ENCODE measurements around the gene KSR2. TPM values are rescaled to one million over a fixed set of nuclear protein-coding genes. Genes with fewer than 3 reads are reported as not detected.
A peak's percentile ranks its signal among the peaks of the same experiment; 100 is the strongest.
"Not testable (repeated sequence)": the region's sequence is repeated elsewhere in the genome, so short reads cannot be mapped to it uniquely, and the experiment has no call there.

Gene KSR2
- polyA plus RNA-seq, 3 donors from 2014 or later: not detected

- Mint-ChIP-seq H3K4me1 (peaks cover 2 to 5% of the 10 kb centered on the region in 2 donors), H3K36me3 (no peaks in the 10 kb centered on the region), H3K9me3 (no peaks in the 10 kb centered on the region), H3K27ac (no peak overlapping the region), H3K27me3 (ENCODE audit: low read depth in 3 of 3) (peaks cover 2 to 9% (median 5%) of the 10 kb centered on the region in 3 donors), H3K4me3 (no peak overlapping the region)
- peak in 1 of 3 donors; percentile 2 for DNase-seq
These were observed 92.9 kb downstream of the KSR2 start for GRCh38 chr12:117875744-117876435.

- H3K27ac Mint-ChIP-seq: no peak overlapping the region
- H3K9me3 Mint-ChIP-seq: no peaks in the 10 kb centered on the region
- H3K36me3 Mint-ChIP-seq: no peaks in the 10 kb centered on the region
- peaks cover 2 to 9% (median 3%) of the 10 kb centered on the region in 3 donors for H3K27me3 Mint-ChIP-seq (ENCODE audit: low read depth in 3 of 3)
- DNase-seq: peak in 2 of 3 donors; percentile 14 to 32
- H3K4me3 Mint-ChIP-seq: no peak overlapping the region
- peaks cover 2 to 5% of the 10 kb centered on the region in 2 donors for H3K4me1 Mint-ChIP-seq
These were observed 93.9 kb downstream of the KSR2 start for GRCh38 chr12:117874842-117875434.

- H3K36me3 Mint-ChIP-seq; DNase-seq; H3K4me3 Mint-ChIP-seq; H3K9me3 Mint-ChIP-seq; H3K27ac Mint-ChIP-seq; H3K27me3 Mint-ChIP-seq (ENCODE audit: low read depth in 3 of 3); H3K4me1 Mint-ChIP-seq: not testable (repeated sequence)
These were observed 94.6 kb downstream of the KSR2 start for GRCh38 chr12:117874198-117874597.

GRCh38 chr12:117872546-117873169 is 96.1 kb downstream of the KSR2 start:
- Mint-ChIP-seq H3K36me3 (no peaks in the 10 kb centered on the region), H3K9me3 (no peaks in the 10 kb centered on the region), H3K4me1 (peaks cover 2 to 5% of the 10 kb centered on the region in 2 donors), H3K27ac (no peak overlapping the region), H3K4me3 (no peak overlapping the region), H3K27me3 (ENCODE audit: low read depth in 3 of 3) (peaks cover 0 to 9% (median 3%) of the 10 kb centered on the region in 3 donors)
- DNase-seq: no peak

- Mint-ChIP-seq H3K4me1 (no peaks in the 10 kb centered on the region), H3K9me3 (no peaks in the 10 kb centered on the region), H3K4me3 (no peak overlapping the region), H3K36me3 (no peaks in the 10 kb centered on the region), H3K27me3 (ENCODE audit: low read depth in 3 of 3) (peaks cover 0 to 4% (median 3%) of the 10 kb centered on the region in 3 donors), H3K27ac (no peak overlapping the region)
- no peak for DNase-seq
These were observed 99.2 kb downstream of the KSR2 start for GRCh38 chr12:117869551-117869950.

GRCh38 chr12:117867348-117867747 is 101.4 kb downstream of the KSR2 start:
- no peak overlapping the region for H3K4me3 Mint-ChIP-seq
- no peaks in the 10 kb centered on the region for H3K4me1 Mint-ChIP-seq
- H3K27ac Mint-ChIP-seq: no peak overlapping the region
- no peaks in the 10 kb centered on the region for H3K36me3 Mint-ChIP-seq
- no peaks in the 10 kb centered on the region for H3K9me3 Mint-ChIP-seq
- DNase-seq: no peak
- H3K27me3 Mint-ChIP-seq (ENCODE audit: low read depth in 3 of 3): peaks cover 2 to 7% (median 3%) of the 10 kb centered on the region in 3 donors

- Mint-ChIP-seq H3K4me1 (no peaks in the 10 kb centered on the region), H3K4me3 (no peak overlapping the region), H3K27me3 (ENCODE audit: low read depth in 3 of 3) (peaks cover 2 to 8% (median 3%) of the 10 kb centered on the region in 3 donors), H3K36me3 (no peaks in the 10 kb centered on the region), H3K9me3 (no peaks in the 10 kb centered on the region), H3K27ac (no peak overlapping the region)
- no peak for DNase-seq
These were observed 103.3 kb downstream of the KSR2 start for GRCh38 chr12:117865505-117865904.

- no peak overlapping the region for H3K4me3 Mint-ChIP-seq
- H3K27me3 Mint-ChIP-seq (ENCODE audit: low read depth in 3 of 3): peaks cover 2 to 8% (median 3%) of the 10 kb centered on the region in 3 donors
- H3K4me1 Mint-ChIP-seq: no peaks in the 10 kb centered on the region
- no peak for DNase-seq
- H3K36me3 Mint-ChIP-seq: no peaks in the 10 kb centered on the region
- no peaks in the 10 kb centered on the region for H3K9me3 Mint-ChIP-seq
- no peak overlapping the region for H3K27ac Mint-ChIP-seq
These were observed 105.6 kb downstream of the KSR2 start for GRCh38 chr12:117863002-117863709.

GRCh38 chr12:117861691-117862090 is 107.1 kb downstream of the KSR2 start:
- Mint-ChIP-seq H3K27ac (no peak overlapping the region), H3K9me3 (no peaks in the 10 kb centered on the region), H3K4me1 (no peaks in the 10 kb centered on the region), H3K36me3 (no peaks in the 10 kb centered on the region), H3K4me3 (no peak overlapping the region), H3K27me3 (ENCODE audit: low read depth in 3 of 3) (peaks cover 0 to 8% (median 3%) of the 10 kb centered on the region in 3 donors)
- DNase-seq: no peak

GRCh38 chr12:117860787-117861290 is 108.0 kb downstream of the KSR2 start:
- H3K27ac Mint-ChIP-seq; H3K4me3 Mint-ChIP-seq; DNase-seq; H3K36me3 Mint-ChIP-seq; H3K4me1 Mint-ChIP-seq; H3K9me3 Mint-ChIP-seq; H3K27me3 Mint-ChIP-seq (ENCODE audit: low read depth in 3 of 3): not testable (repeated sequence)

GRCh38 chr12:117860111-117860510 is 108.7 kb downstream of the KSR2 start:
- Mint-ChIP-seq H3K36me3 (no peaks in the 10 kb centered on the region), H3K27me3 (ENCODE audit: low read depth in 3 of 3) (peaks cover 2 to 5% (median 4%) of the 10 kb centered on the region in 3 donors), H3K4me3 (no peak overlapping the region), H3K9me3 (peaks cover 0 to 3% (median 0%) of the 10 kb centered on the region in 6 donors), H3K4me1 (no peaks in the 10 kb centered on the region), H3K27ac (no peak overlapping the region)
- no peak for DNase-seq

GRCh38 chr12:117857632-117858612 is 110.9 kb downstream of the KSR2 start:
- Mint-ChIP-seq H3K4me3 (no peak overlapping the region), H3K27ac (no peak overlapping the region), H3K36me3 (no peaks in the 10 kb centered on the region), H3K27me3 (ENCODE audit: low read depth in 3 of 3) (peaks cover 2 to 3% (median 2%) of the 10 kb centered on the region in 3 donors), H3K4me1 (no peaks in the 10 kb centered on the region), H3K9me3 (peaks cover 0 to 5% (median 0%) of the 10 kb centered on the region in 6 donors)
- peak in 1 of 3 donors; percentile 2 for DNase-seq

GRCh38 chr12:117857139-117857538 is 111.7 kb downstream of the KSR2 start:
- H3K27me3 Mint-ChIP-seq (ENCODE audit: low read depth in 3 of 3); H3K9me3 Mint-ChIP-seq; H3K4me3 Mint-ChIP-seq; H3K27ac Mint-ChIP-seq; H3K36me3 Mint-ChIP-seq; H3K4me1 Mint-ChIP-seq; DNase-seq: not testable (repeated sequence)

Data from immature natural killer cell (primary cell).